Keratinocyte (primary cell): ENCODE results near the gene PPM1H. TPM values are rescaled to one million over a fixed set of nuclear protein-coding genes. Genes with fewer than 3 reads are reported as not detected.
A peak's percentile ranks its signal among the peaks of the same experiment; 100 is the strongest.

Experiments used
- DNase-seq: peaks from one replicate; pipeline ENCODE4 v3.0.0-alpha.2; 2011; ENCODE audit warnings: low read depth, missing footprints, low spot score
- FAIRE-seq: peaks from 2 replicates; lab custom pipeline; 2011; peaks lifted over from hg19 to GRCh38; lab: Jason Lieb, UNC
- H2AFZ ChIP-seq: 2 replicates; pipeline ENCODE4 v1.6.0; 2012; ENCODE audit warnings: low read length, control low read depth, inconsistent platforms; ENCODE audit not compliant: control insufficient read depth
- H3K27ac ChIP-seq: 2 replicates; pipeline ENCODE4 v1.5.1; 2011; ENCODE audit warnings: low read length; ENCODE audit not compliant: control insufficient read depth, insufficient read depth
- H3K27me3 ChIP-seq: 3 replicates; pipeline ENCODE4 v1.6.0; 2011; ENCODE audit warnings: low read length; ENCODE audit not compliant: control insufficient read depth, insufficient read depth; ENCODE audit errors: extremely low read depth
- H3K36me3 ChIP-seq, 2 experiments: 2 replicates in 1 of 2; 3 replicates in 1 of 2; pipeline ENCODE4 v1.5.1; 2011; ENCODE audit warnings: low read length in 2 of 2, mild to moderate bottlenecking in 1 of 2; ENCODE audit not compliant: control insufficient read depth in 2 of 2, insufficient read depth in 2 of 2; ENCODE audit errors: extremely low read depth in 1 of 2
- H3K4me1 ChIP-seq: 3 replicates; pipeline ENCODE4 v1.5.1; 2011; ENCODE audit warnings: low read length; ENCODE audit not compliant: control insufficient read depth, insufficient read depth; ENCODE audit errors: extremely low read depth
- H3K4me2 ChIP-seq: 3 replicates; pipeline ENCODE4 v1.6.0; 2011; ENCODE audit warnings: low read depth, low read length; ENCODE audit not compliant: control insufficient read depth, insufficient read depth; ENCODE audit errors: extremely low read depth
- H3K4me3 ChIP-seq, 3 experiments: fragments of 200-600 bp in 1 of 3; sonication (generic) in 1 of 3; 2 replicates in 2 of 3; 3 replicates in 1 of 3; pipeline ENCODE4 v1.5.1; 2011 to 2016; ENCODE audit warnings: low read length in 3 of 3, mild to moderate bottlenecking in 3 of 3, control low read depth in 2 of 3, inconsistent platforms in 1 of 3, low read depth in 1 of 3, mixed read lengths in 1 of 3, mixed run types in 1 of 3, moderate library complexity in 1 of 3; ENCODE audit not compliant: control insufficient read depth in 2 of 3, insufficient read depth in 2 of 3; ENCODE audit errors: extremely low read depth in 1 of 3
- H3K79me2 ChIP-seq: 2 replicates; pipeline ENCODE4 v1.6.0; 2012; ENCODE audit warnings: low read length; ENCODE audit not compliant: control insufficient read depth, insufficient read depth
- H3K9ac ChIP-seq: 3 replicates; pipeline ENCODE4 v1.6.0; 2011; ENCODE audit warnings: low read length; ENCODE audit not compliant: control insufficient read depth, insufficient read depth; ENCODE audit errors: extremely low read depth
- H3K9me1 ChIP-seq: 3 replicates; pipeline ENCODE4 v1.6.0; 2011; ENCODE audit warnings: low read length; ENCODE audit not compliant: control insufficient read depth, insufficient read depth; ENCODE audit errors: extremely low read depth
- H3K9me3 ChIP-seq: 2 replicates; pipeline ENCODE4 v1.5.1; 2012; ENCODE audit warnings: low read depth, low read length; ENCODE audit not compliant: control insufficient read depth
- H4K20me1 ChIP-seq: 3 replicates; pipeline ENCODE4 v1.6.0; 2011; ENCODE audit warnings: low read length; ENCODE audit not compliant: control insufficient read depth, insufficient read depth; ENCODE audit errors: extremely low read depth
- EZH2 ChIP-seq: IDR thresholded peaks from one replicate; pipeline ENCODE4 v1.6.1; 2012; ENCODE audit warnings: inconsistent platforms, mild to moderate bottlenecking, low read length, moderate library complexity
- dilution Hi-C: fragments of 300-500 bp; cut with MboI; formaldehyde crosslinking; loops from one replicate; pipeline ENCODE4 v1.7.0; 2020; ENCODE audit warnings: low sequenced_read_pairs; ENCODE audit not compliant: extremely low pct_ligation_motif_present
- polyA plus RNA-seq, 5 experiments: library from polyadenylated mRNA; depleted of rRNA in 3 of 5; stranded (reverse) in 3 of 5; stranded (forward) in 1 of 5; unstranded in 1 of 5; fragments of >200 nt; gene quantifications; 1 replicate in 1 of 5; 2 replicates in 3 of 5; 3 replicates in 1 of 5; pipeline versions ENCODE4 v1.2.1 to v1.2.3, GENCODE V29; 2011 to 2012; ENCODE audit warnings: missing spikeins in 2 of 5, low read depth in 1 of 5, low replicate concordance in 1 of 5
- TF ChIP-seq, protein P1 (sequence below), 3 experiments: IDR thresholded peaks in 1 of 3; conservative IDR thresholded peaks in 1 of 3; optimal IDR thresholded peaks in 1 of 3; 2 replicates in 2 of 3; 3 replicates in 1 of 3; pipeline versions ENCODE3 to v1.5.1; 2011; ENCODE audit warnings: low read length in 3 of 3, mild to moderate bottlenecking in 3 of 3, moderate library complexity in 2 of 3, control low read depth in 1 of 3, inconsistent platforms in 1 of 3; ENCODE audit not compliant: insufficient read depth in 2 of 3; ENCODE audit errors: extremely low read depth in 1 of 3

The PPM1H gene
- polyA plus RNA-seq, 1 donor (not counting 4 experiments of a cell fraction or from before 2014, with no cell fraction given), result 0.09 TPM

DNA sequence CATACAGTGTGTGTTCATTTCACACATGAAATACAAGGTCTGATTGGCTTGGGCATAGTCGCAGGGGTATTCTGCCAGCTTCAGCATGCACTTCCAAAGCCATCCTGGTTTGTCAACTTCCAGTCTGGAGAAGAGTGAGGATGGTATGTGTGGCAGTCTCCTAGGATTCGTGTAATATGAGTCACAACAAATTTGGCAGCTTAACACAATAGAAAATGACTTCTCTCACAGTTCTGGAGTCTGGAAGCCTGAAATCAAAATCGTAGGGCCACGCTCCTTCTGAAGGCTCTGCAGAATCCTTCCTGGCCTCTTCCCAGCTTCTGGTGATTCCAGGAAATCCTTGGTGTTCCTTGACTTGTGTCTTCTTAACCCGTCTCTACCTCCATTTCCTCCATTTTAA is 167.5 kb downstream of the PPM1H start:
- Histone ChIP-seq H3K4me2 (no peak overlapping the region), H2AFZ (peak overlapping the region; percentile 31), H3K79me2 (no peaks in the 10 kb centered on the region), H3K4me3 (no peak overlapping the region), H3K27ac (no peak overlapping the region), H3K9me1 (no peaks in the 10 kb centered on the region), H3K4me1 (peaks cover 11% of the 10 kb centered on the region), H3K27me3 (no peaks in the 10 kb centered on the region), H3K9ac (no peak overlapping the region), H3K9me3 (no peaks in the 10 kb centered on the region), H3K36me3 (no peaks in the 10 kb centered on the region), H4K20me1 (no peaks in the 10 kb centered on the region)
- DNase-seq (no peak), FAIRE-seq (peak; percentile 60)
- dilution Hi-C loops, result no loop called here
- TF ChIP-seq EZH2, result no peak
- TF ChIP-seq, protein P1, sequence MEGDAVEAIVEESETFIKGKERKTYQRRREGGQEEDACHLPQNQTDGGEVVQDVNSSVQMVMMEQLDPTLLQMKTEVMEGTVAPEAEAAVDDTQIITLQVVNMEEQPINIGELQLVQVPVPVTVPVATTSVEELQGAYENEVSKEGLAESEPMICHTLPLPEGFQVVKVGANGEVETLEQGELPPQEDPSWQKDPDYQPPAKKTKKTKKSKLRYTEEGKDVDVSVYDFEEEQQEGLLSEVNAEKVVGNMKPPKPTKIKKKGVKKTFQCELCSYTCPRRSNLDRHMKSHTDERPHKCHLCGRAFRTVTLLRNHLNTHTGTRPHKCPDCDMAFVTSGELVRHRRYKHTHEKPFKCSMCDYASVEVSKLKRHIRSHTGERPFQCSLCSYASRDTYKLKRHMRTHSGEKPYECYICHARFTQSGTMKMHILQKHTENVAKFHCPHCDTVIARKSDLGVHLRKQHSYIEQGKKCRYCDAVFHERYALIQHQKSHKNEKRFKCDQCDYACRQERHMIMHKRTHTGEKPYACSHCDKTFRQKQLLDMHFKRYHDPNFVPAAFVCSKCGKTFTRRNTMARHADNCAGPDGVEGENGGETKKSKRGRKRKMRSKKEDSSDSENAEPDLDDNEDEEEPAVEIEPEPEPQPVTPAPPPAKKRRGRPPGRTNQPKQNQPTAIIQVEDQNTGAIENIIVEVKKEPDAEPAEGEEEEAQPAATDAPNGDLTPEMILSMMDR (optimal IDR thresholded peaks at IDR 0.05 in 1 of 3, IDR thresholded peaks at IDR 0.05 in 1 of 3, conservative IDR thresholded peaks at IDR 0.05 in 1 of 3; ENCODE audit: extremely low read depth in 1 of 3, insufficient read depth in 2 of 3, low read length in 3 of 3), result no peak

DNA sequence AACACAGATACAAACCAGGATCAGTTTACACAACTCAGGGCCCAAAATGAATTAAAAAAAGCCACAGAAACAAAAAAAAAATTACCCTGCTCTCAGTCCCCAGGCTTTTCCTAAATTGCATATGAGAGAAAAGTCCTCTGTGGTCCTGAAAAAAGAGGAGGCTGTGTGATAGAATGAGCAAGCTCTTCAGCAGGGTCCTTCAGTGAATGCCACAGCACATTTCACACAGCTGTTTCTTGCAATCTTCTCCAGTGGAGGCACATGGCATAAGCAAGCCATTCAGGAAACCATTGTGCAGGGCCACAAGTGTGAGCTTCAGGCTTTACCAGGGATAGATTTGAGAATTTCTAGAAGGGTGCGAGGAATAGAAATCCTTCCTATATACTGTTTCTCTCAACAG is 168.5 kb downstream of the PPM1H start:
- dilution Hi-C loops, result no loop called here
- Histone ChIP-seq H4K20me1 (no peaks in the 10 kb centered on the region), H3K4me1 (peaks cover 9% of the 10 kb centered on the region), H3K36me3 (no peaks in the 10 kb centered on the region), H3K9me3 (no peaks in the 10 kb centered on the region), H3K27me3 (no peaks in the 10 kb centered on the region), H3K27ac (no peak overlapping the region), H2AFZ (no peak overlapping the region), H3K9ac (no peak overlapping the region), H3K79me2 (no peaks in the 10 kb centered on the region), H3K4me3 (no peak overlapping the region), H3K4me2 (no peak overlapping the region), H3K9me1 (no peaks in the 10 kb centered on the region)
- no peak for DNase-seq
- no peak for FAIRE-seq
- TF ChIP-seq, protein P1 (optimal IDR thresholded peaks at IDR 0.05 in 1 of 3, IDR thresholded peaks at IDR 0.05 in 1 of 3, conservative IDR thresholded peaks at IDR 0.05 in 1 of 3; ENCODE audit: extremely low read depth in 1 of 3, insufficient read depth in 2 of 3, low read length in 3 of 3), result no peak
- TF ChIP-seq EZH2, result no peak
